H1 (cell line): ENCODE results near the gene TLK2. TPM values are rescaled to one million over a fixed set of nuclear protein-coding genes. Genes with fewer than 3 reads are reported as not detected.
"Not testable (repeated sequence)": the region's sequence is repeated elsewhere in the genome, so short reads cannot be mapped to it uniquely, and the experiment has no call there.

Source experiments
- CTCF ChIA-PET: fragments of 300-600 bp; sonication (Branson Sonifier 250); formaldehyde crosslinking; loops from one replicate; lab custom pipeline; 2021; ENCODE audit not compliant: partially characterized antibody; lab: Charles Lee
- POLR2A ChIA-PET: fragments of 300-600 bp; sonication (Branson Sonifier 250); formaldehyde crosslinking; loops from one replicate; lab custom pipeline; 2021; ENCODE audit warnings: inconsistent platforms; ENCODE audit not compliant: partially characterized antibody; lab: Charles Lee
- DNase-seq, 2 experiments: peaks; one replicate each; pipeline versions ENCODE4 v3.0.0 to v3.0.0-alpha.2; 2010 to 2022; ENCODE audit warnings: low spot score in 2 of 2, low read depth in 1 of 2, mixed read lengths in 1 of 2
- FAIRE-seq: peaks from 2 replicates; lab custom pipeline; 2011; peaks lifted over from hg19 to GRCh38; lab: Jason Lieb, UNC
- H2AFZ ChIP-seq: 2 replicates; pipeline ENCODE4 v1.8.1; 2012; ENCODE audit warnings: low read length, inconsistent platforms
- H2AK5ac ChIP-seq: 2 replicates; pipeline ENCODE4 v1.6.1; 2013; ENCODE audit warnings: low read depth, low read length
- H2BK120ac ChIP-seq: replicated peaks from 2 replicates; pipeline ENCODE3; 2013; ENCODE audit warnings: low read depth, low read length, inconsistent platforms
- H2BK12ac ChIP-seq: 2 replicates; pipeline ENCODE4 v1.6.1; 2013; ENCODE audit warnings: low read depth, low read length
- H2BK15ac ChIP-seq: 2 replicates; pipeline ENCODE4 v1.6.1; 2013; ENCODE audit warnings: low read length
- H2BK20ac ChIP-seq: 2 replicates; pipeline ENCODE4 v1.6.1; 2013; ENCODE audit warnings: low read length
- H2BK5ac ChIP-seq: 2 replicates; pipeline ENCODE4 v1.6.1; 2013; ENCODE audit warnings: low read depth, low read length
- H3K14ac ChIP-seq: 2 replicates; pipeline ENCODE4 v1.6.1; 2013; ENCODE audit warnings: inconsistent platforms; ENCODE audit not compliant: insufficient read length
- H3K18ac ChIP-seq: 2 replicates; pipeline ENCODE4 v1.6.1; 2013; ENCODE audit warnings: low read length; ENCODE audit errors: extremely low read depth
- H3K23ac ChIP-seq: 2 replicates; pipeline ENCODE4 v1.6.1; 2013; ENCODE audit warnings: inconsistent platforms; ENCODE audit not compliant: insufficient read length
- H3K23me2 ChIP-seq: 2 replicates; pipeline ENCODE4 v1.6.1; 2013; ENCODE audit warnings: low read depth, low read length
- H3K27ac ChIP-seq: 2 replicates; pipeline ENCODE4 v1.6.1; 2011; ENCODE audit warnings: low read depth, low read length, inconsistent platforms
- H3K27me3 ChIP-seq, 4 experiments: replicated peaks in 1 of 4; 1 replicate in 1 of 4; 2 replicates in 3 of 4; pipeline versions ENCODE4 v1.6.1 to v1.8.1; 2011 to 2013; ENCODE audit warnings: low read length in 3 of 4, mild to moderate bottlenecking in 3 of 4, inconsistent platforms in 2 of 4, mixed read lengths in 2 of 4, moderate library complexity in 1 of 4; ENCODE audit not compliant: control insufficient read depth in 3 of 4, insufficient read depth in 3 of 4; ENCODE audit errors: extremely low read depth in 1 of 4
- H3K36me3 ChIP-seq, 4 experiments: 2 replicates each; pipeline versions ENCODE4 v1.6.1 to v1.8.1; 2011 to 2013; ENCODE audit warnings: mild to moderate bottlenecking in 4 of 4, low read length in 3 of 4, moderate library complexity in 2 of 4, control low read depth in 1 of 4, inconsistent platforms in 1 of 4; ENCODE audit not compliant: insufficient read depth in 4 of 4, control insufficient read depth in 2 of 4
- H3K4ac ChIP-seq: replicated peaks from 2 replicates; pipeline ENCODE3; 2013; ENCODE audit warnings: low read length, low read depth, mixed read lengths, inconsistent platforms; ENCODE audit not compliant: insufficient read length
- H3K4me1 ChIP-seq, 4 experiments: replicated peaks in 1 of 4; 1 replicate in 1 of 4; 2 replicates in 3 of 4; pipeline versions ENCODE4 v1.6.1 to v1.8.1; 2011 to 2013; ENCODE audit warnings: low read length in 3 of 4, inconsistent platforms in 2 of 4, mixed read lengths in 1 of 4; ENCODE audit not compliant: insufficient read depth in 4 of 4, control insufficient read depth in 3 of 4
- H3K4me2 ChIP-seq, 2 experiments: 2 replicates each; pipeline versions ENCODE4 v1.6.1 to v1.8.1; 2011 to 2013; ENCODE audit warnings: low read depth in 2 of 2, low read length in 2 of 2, control low read depth in 1 of 2, inconsistent platforms in 1 of 2, mild to moderate bottlenecking in 1 of 2; ENCODE audit not compliant: insufficient read depth in 1 of 2
- H3K4me3 ChIP-seq, 4 experiments: fragments of 200-600, 300-600 bp in 1 of 4; sonication (generic), shearing (Covaris generic), sonication (Bioruptor Twin) in 1 of 4; 2 replicates each; pipeline versions ENCODE4 v1.5.1 to v1.8.1; 2011 to 2016; ENCODE audit warnings: low read length in 4 of 4, low read depth in 3 of 4, control low read depth in 2 of 4, inconsistent platforms in 2 of 4, mild to moderate bottlenecking in 2 of 4, mixed read lengths in 1 of 4, moderate library complexity in 1 of 4; ENCODE audit not compliant: insufficient read depth in 2 of 4; ENCODE audit errors: extremely low read depth in 1 of 4
- H3K56ac ChIP-seq: replicated peaks from 2 replicates; pipeline ENCODE3; 2013; ENCODE audit warnings: low read depth, mild to moderate bottlenecking, mixed read lengths, low read length, inconsistent platforms; ENCODE audit not compliant: insufficient read length
- H3K79me1 ChIP-seq: 2 replicates; pipeline ENCODE4 v1.6.1; 2013; ENCODE audit warnings: low read depth, low read length, control low read depth
- H3K79me2 ChIP-seq, 2 experiments: 2 replicates each; pipeline versions ENCODE4 v1.6.1 to v1.8.1; 2012 to 2013; ENCODE audit warnings: low read length in 2 of 2, mild to moderate bottlenecking in 2 of 2, inconsistent platforms in 1 of 2; ENCODE audit not compliant: insufficient read depth in 2 of 2, control insufficient read depth in 1 of 2
- H3K9ac ChIP-seq, 4 experiments: replicated peaks in 1 of 4; 1 replicate in 1 of 4; 2 replicates in 3 of 4; pipeline versions ENCODE4 v1.6.1 to v1.8.1; 2011 to 2013; ENCODE audit warnings: low read depth in 3 of 4, low read length in 3 of 4, control low read depth in 2 of 4, mild to moderate bottlenecking in 2 of 4, moderate library complexity in 2 of 4, inconsistent platforms in 1 of 4; ENCODE audit errors: extremely low read depth in 1 of 4
- H3K9me3 ChIP-seq, 2 experiments: 2 replicates each; pipeline versions ENCODE4 v1.6.1 to v1.8.1; 2012 to 2013; ENCODE audit warnings: mild to moderate bottlenecking in 2 of 2, moderate library complexity in 2 of 2, control low read depth in 1 of 2, inconsistent platforms in 1 of 2, low read depth in 1 of 2, low read length in 1 of 2, mixed read lengths in 1 of 2; ENCODE audit not compliant: insufficient read depth in 2 of 2
- H4K20me1 ChIP-seq, 2 experiments: replicated peaks in 1 of 2; 2 replicates each; pipeline versions ENCODE3 to v1.8.1; 2011 to 2013; ENCODE audit warnings: inconsistent platforms in 2 of 2, low read length in 2 of 2, mild to moderate bottlenecking in 1 of 2; ENCODE audit not compliant: insufficient read depth in 2 of 2, control insufficient read depth in 1 of 2
- H4K5ac ChIP-seq: 2 replicates; pipeline ENCODE4 v1.6.1; 2013; ENCODE audit warnings: low read length, low read depth, mixed read lengths, inconsistent platforms; ENCODE audit not compliant: insufficient read length
- H4K8ac ChIP-seq: 2 replicates; pipeline ENCODE4 v1.8.0; 2013; ENCODE audit warnings: mild to moderate bottlenecking, moderate library complexity, low read length, inconsistent platforms; ENCODE audit not compliant: insufficient read depth; ENCODE audit errors: extremely low read depth
- H4K91ac ChIP-seq: replicated peaks from 2 replicates; pipeline ENCODE3; 2013; ENCODE audit warnings: low read length, mixed read lengths, inconsistent platforms; ENCODE audit not compliant: insufficient read length
- WGBS, 2 experiments: shearing (Covaris generic) in 1 of 2; methylation state at CpG; one replicate each; pipeline versions ENCODE4 v1.1.6 to v1.1.7; 2013 to 2015; ENCODE audit warnings: low lambda C conversion rate in 2 of 2, mixed read lengths in 2 of 2, inconsistent platforms in 1 of 2, low coverage in 1 of 2, missing lambda C conversion rate in 1 of 2; ENCODE audit not compliant: insufficient replicate concordance in 2 of 2, insufficient coverage in 1 of 2, insufficient read length in 1 of 2; ENCODE audit errors: extremely low coverage in 1 of 2, missing lambda C conversion rate in 1 of 2; 5-methylcytosine and 5-hydroxymethylcytosine counted together
- polyA plus RNA-seq, 7 experiments: library from polyadenylated mRNA; depleted of rRNA in 3 of 7; stranded (reverse) in 5 of 7; unstranded in 2 of 7; fragments of >200 nt in 5 of 7; fragments of 200-250 nt in 2 of 7; gene quantifications; 1 replicate in 5 of 7; 2 replicates in 1 of 7; 4 replicates in 1 of 7; pipeline versions ENCODE4 v1.2.1 to v1.2.3, GENCODE V29; 2011 to 2013; ENCODE audit warnings: missing spikeins in 2 of 7, mixed read lengths in 2 of 7
- total RNA-seq: library from RNA; stranded (reverse); fragmentation: NEBNext Ultra II Directional; extraction: Animal tissue kit (Norgen Biotek cat#: 25700); gene quantifications from 2 replicates; pipeline ENCODE4 v1.2.1, GENCODE V29; 2021

Gene TLK2
- total and polyA plus RNA-seq, 2 of the 8 experiments (the other 6 are each of a cell fraction or from before 2014, with no cell fraction given): 43.1 to 59.9 TPM

- H2BK15ac ChIP-seq, H4K8ac ChIP-seq, H2BK5ac ChIP-seq, H2BK12ac ChIP-seq, H2AK5ac ChIP-seq, H3K23ac ChIP-seq, FAIRE-seq, H4K5ac ChIP-seq, H3K23me2 ChIP-seq, H2BK120ac ChIP-seq, H3K79me1 ChIP-seq, POLR2A ChIA-PET, H3K4me2 ChIP-seq, CTCF ChIA-PET, H3K56ac ChIP-seq, H3K4ac ChIP-seq, H3K79me2 ChIP-seq, H2BK20ac ChIP-seq, H3K18ac ChIP-seq, H4K91ac ChIP-seq, DNase-seq, H3K4me3 ChIP-seq, H3K14ac ChIP-seq, H2AFZ ChIP-seq, H3K27ac ChIP-seq, H3K4me1 ChIP-seq, H4K20me1 ChIP-seq, H3K9ac ChIP-seq, H3K9me3 ChIP-seq, H3K27me3 ChIP-seq: not testable (repeated sequence)
- H3K36me3 ChIP-seq: peaks cover 2 to 28% (median 8%) of the 10 kb centered on the region in 4 experiments; a peak in 4 of 8 replicates
- 95% methylated on average over 1 of the region's 2 CpGs; no CpG with 5 or more reads in 1 of the 2 experiments for WGBS, 2 experiments
These were observed 82.3 kb downstream of the TLK2 start for GRCh38 chr17:62560971-62561370.
